Astrocyte (in vitro differentiated cells and primary cell): ENCODE results near the gene KIAA0319L.

Experiments used
- CTCF ChIP-seq: IDR thresholded peaks from 2 replicates; pipeline ENCODE4 v1.5.1; 2011; ENCODE audit warnings: low read depth, mild to moderate bottlenecking, inconsistent platforms, low read length, moderate library complexity; ENCODE audit not compliant: insufficient read depth
- EZH2 ChIP-seq: IDR thresholded peaks from 2 replicates; pipeline ENCODE4 v1.6.1; 2012; ENCODE audit warnings: mild to moderate bottlenecking, low read length, inconsistent platforms; ENCODE audit not compliant: insufficient read depth

GRCh38 chr1:35499652-35500176 lies 57.5 kb downstream of the KIAA0319L start:
- TF ChIP-seq CTCF = no peak
- no peak for TF ChIP-seq EZH2
